GM23338 (cell line): ENCODE results near the gene CACNA1H. TPM values are rescaled to one million over a fixed set of nuclear protein-coding genes. Genes with fewer than 3 reads are reported as not detected.

ENCODE experiments used
- ATAC-seq: fragments of 200-7000 bp; cut with Tn5 transposase; 3 replicates; pipeline ENCODE4 v1.9.1; 2020
- DNase-seq: peaks from one replicate; pipeline ENCODE4 v3.0.0-alpha.2; 2015; ENCODE audit warnings: low spot score
- H2AFZ ChIP-seq: fragments of 200-600 bp; sonication (generic); 2 replicates; pipeline ENCODE4 v1.8.0; 2016; ENCODE audit warnings: antibody characterized with exemption, mild to moderate bottlenecking, moderate library complexity
- H3F3A ChIP-seq: fragments of 200-600 bp; sonication (generic); replicated peaks from 2 replicates; pipeline ENCODE4 v1.8.0; 2017; ENCODE audit warnings: antibody characterized with exemption, mixed run types, low read depth
- H3K27ac ChIP-seq: fragments of 200-600 bp; sonication (generic); 2 replicates; pipeline ENCODE4 v1.6.1; 2016; ENCODE audit warnings: low read depth
- H3K27me3 ChIP-seq: fragments of 200-600 bp; sonication (generic); 2 replicates; pipeline ENCODE4 v1.8.0; 2016; ENCODE audit warnings: mild to moderate bottlenecking, mixed run types, moderate library complexity; ENCODE audit not compliant: insufficient read depth
- H3K36me3 ChIP-seq: fragments of 200-600 bp; sonication (generic); 2 replicates; pipeline ENCODE4 v1.8.0; 2016; ENCODE audit warnings: mild to moderate bottlenecking; ENCODE audit not compliant: insufficient read depth
- H3K4me1 ChIP-seq: fragments of 200-600 bp; sonication (generic); 2 replicates; pipeline ENCODE4 v1.8.0; 2016; ENCODE audit warnings: mild to moderate bottlenecking, moderate library complexity; ENCODE audit not compliant: insufficient read depth
- H3K4me2 ChIP-seq: fragments of 200-600 bp; sonication (generic); 2 replicates; pipeline ENCODE4 v1.7.1; 2017; ENCODE audit warnings: mixed run types
- H3K4me3 ChIP-seq: fragments of 200-600 bp; sonication (generic); 2 replicates; pipeline ENCODE4 v1.6.1; 2016; ENCODE audit warnings: mixed run types
- H3K79me2 ChIP-seq: fragments of 200-600 bp; sonication (generic); replicated peaks from 2 replicates; pipeline ENCODE4 v1.8.0; 2017; ENCODE audit warnings: mild to moderate bottlenecking; ENCODE audit not compliant: insufficient read depth
- H3K9me2 ChIP-seq: fragments of 200-600 bp; sonication (generic); 2 replicates; pipeline ENCODE4 v1.8.0; 2017; ENCODE audit not compliant: insufficient read depth
- H4K20me1 ChIP-seq: fragments of 200-600 bp; sonication (generic); replicated peaks from 2 replicates; pipeline ENCODE4 v1.8.0; 2017; ENCODE audit warnings: mild to moderate bottlenecking; ENCODE audit not compliant: insufficient read depth
- H3K27ac Mint-ChIP-seq: 2 replicates; pipeline ENCODE4 v1.8.0; 2020; ENCODE audit warnings: inconsistent platforms, mild to moderate bottlenecking, moderate library complexity, mixed read lengths
- H3K27me3 Mint-ChIP-seq: 3 replicates; pipeline ENCODE4 v1.8.0; 2022; ENCODE audit warnings: low read depth, mild to moderate bottlenecking, moderate library complexity, mixed read lengths, inconsistent platforms; ENCODE audit not compliant: insufficient read depth, poor library complexity
- H3K36me3 Mint-ChIP-seq: 3 replicates; pipeline ENCODE4 v1.8.0; 2021; ENCODE audit warnings: low read depth, mild to moderate bottlenecking, inconsistent platforms, moderate library complexity, mixed read lengths
- H3K4me1 Mint-ChIP-seq: 3 replicates; pipeline ENCODE4 v1.8.0; 2020; ENCODE audit warnings: mild to moderate bottlenecking, inconsistent platforms, mixed read lengths
- H3K4me3 Mint-ChIP-seq: 3 replicates; pipeline ENCODE4 v1.8.0; 2021; ENCODE audit warnings: moderate library complexity, mild to moderate bottlenecking, inconsistent platforms, mixed read lengths
- H3K9me3 Mint-ChIP-seq: 3 replicates; pipeline ENCODE4 v1.8.0; 2020; ENCODE audit warnings: moderate library complexity, mild to moderate bottlenecking, inconsistent platforms, mixed read lengths
- CREB1 ChIP-seq: fragments of 250-450 bp; sonication (Bioruptor Pico); IDR thresholded peaks from 2 replicates; pipeline ENCODE4 v1.5.0; 2020; ENCODE audit warnings: low read depth, mild to moderate bottlenecking, moderate library complexity
- CTCF ChIP-seq, 2 experiments: fragments of 200-600 bp in 1 of 2; sonication (generic) in 1 of 2; conservative IDR thresholded peaks; 2 replicates each; pipeline versions ENCODE4 v1.5.1 to v1.6.1; 2016 to 2017; ENCODE audit warnings: antibody characterized with exemption in 2 of 2, low read depth in 2 of 2, mild to moderate bottlenecking in 2 of 2, moderate library complexity in 1 of 2
- ETS1 ChIP-seq: IDR thresholded peaks from 2 replicates; pipeline ENCODE4 v1.6.1; 2016; ENCODE audit warnings: antibody characterized with exemption
- EZH2 ChIP-seq: fragments of 200-600 bp; sonication (generic); IDR thresholded peaks from one replicate; pipeline ENCODE4 v1.8.0; 2017; ENCODE audit warnings: antibody characterized with exemption, mild to moderate bottlenecking, low read depth; ENCODE audit not compliant: unreplicated experiment
- EZH2phosphoT487 ChIP-seq: fragments of 200-600 bp; sonication (generic); IDR thresholded peaks from one replicate; pipeline ENCODE4 v1.8.1; 2018; ENCODE audit warnings: antibody characterized with exemption; ENCODE audit not compliant: unreplicated experiment
- JUNB ChIP-seq: IDR thresholded peaks from one replicate; pipeline ENCODE4 v1.6.1; 2016; ENCODE audit warnings: antibody characterized with exemption; ENCODE audit not compliant: unreplicated experiment
- NANOG ChIP-seq: IDR thresholded peaks from 2 replicates; pipeline ENCODE4 v1.6.1; 2016; ENCODE audit warnings: antibody characterized with exemption, borderline replicate concordance
- POLR2AphosphoS5 ChIP-seq: IDR thresholded peaks from 2 replicates; pipeline ENCODE4 v1.6.1; 2016; ENCODE audit warnings: antibody characterized with exemption, low read depth
- REST ChIP-seq: IDR thresholded peaks from one replicate; pipeline ENCODE4 v1.6.1; 2018; ENCODE audit warnings: antibody characterized with exemption; ENCODE audit not compliant: unreplicated experiment
- STAT1 ChIP-seq: IDR thresholded peaks from one replicate; pipeline ENCODE4 v1.6.1; 2016; ENCODE audit warnings: antibody characterized with exemption; ENCODE audit not compliant: unreplicated experiment
- ZNF114 ChIP-seq: fragments of 250-450 bp; sonication (Bioruptor Pico); IDR thresholded peaks from 2 replicates; pipeline ENCODE4 v1.5.0; 2020; ENCODE audit warnings: mild to moderate bottlenecking, moderate library complexity
- ZNF331 ChIP-seq: fragments of 250-450 bp; sonication (Bioruptor Pico); IDR thresholded peaks from 2 replicates; pipeline ENCODE4 v1.5.0; 2020; ENCODE audit warnings: low read depth, mild to moderate bottlenecking, moderate library complexity
- ZNF462 ChIP-seq: fragments of 250-450 bp; sonication (Bioruptor Pico); IDR thresholded peaks from 2 replicates; pipeline ENCODE4 v1.5.0; 2020; ENCODE audit warnings: mild to moderate bottlenecking, moderate library complexity
- polyA plus RNA-seq: library from polyadenylated mRNA; unstranded; fragments of >200 nt; fragmentation: Nextera tagmentation; extraction: Ambion mirVana; gene quantifications from 2 replicates; pipeline ENCODE4 v1.2.1, GENCODE V29; 2016
- total RNA-seq: library from RNA; depleted of rRNA; stranded (reverse); fragments of >200 nt; shearing (Covaris generic); gene quantifications from 2 replicates; pipeline ENCODE4 v1.2.3, GENCODE V29; 2014

CACNA1H gene
- total and polyA plus RNA-seq, 2 experiments from 2014 or later = 3.5 to 43.3 TPM

GRCh38 chr16:1217526-1217925 is 64.6 kb downstream of the CACNA1H start:
- Histone ChIP-seq H3K4me1 (no peaks in the 10 kb centered on the region), H3K4me3 (no peak overlapping the region), H3K9me2 (no peaks in the 10 kb centered on the region), H2AFZ (no peak overlapping the region), H3K4me2 (no peak overlapping the region), H3K27me3 (no peaks in the 10 kb centered on the region), H3K36me3 (no peaks in the 10 kb centered on the region), H3F3A (no peaks in the 10 kb centered on the region), H3K27ac (no peak overlapping the region), H3K79me2 (no peaks in the 10 kb centered on the region), H4K20me1 (no peaks in the 10 kb centered on the region; the same call in none of the 2 replicates)
- no peak for ATAC-seq
- Mint-ChIP-seq H3K4me1 (no peaks in the 10 kb centered on the region), H3K4me3 (no peak overlapping the region), H3K27ac (no peak overlapping the region), H3K9me3 (no peaks in the 10 kb centered on the region), H3K27me3 (peaks cover 7% of the 10 kb centered on the region), H3K36me3 (no peaks in the 10 kb centered on the region; the same call in 2 of the 3 replicates)
- no peak for TF ChIP-seq CREB1 (CRISPR knock-in tag)
- no peak for TF ChIP-seq EZH2
- TF ChIP-seq JUNB = no peak
- no peak for TF ChIP-seq NANOG
- no peak for TF ChIP-seq ZNF114 (CRISPR knock-in tag)
- TF ChIP-seq ZNF462 = no peak
- TF ChIP-seq ETS1 = no peak
- TF ChIP-seq ZNF331 (CRISPR knock-in tag) = no peak
- no peak for TF ChIP-seq EZH2phosphoT487
- no peak for TF ChIP-seq POLR2AphosphoS5
- TF ChIP-seq CTCF (conservative IDR thresholded peaks at IDR 0.05; ENCODE audit: low read depth in 2 of 2) = no peak
- TF ChIP-seq REST = no peak
- no peak for TF ChIP-seq STAT1
- no peak for DNase-seq
